Caki2 (cell line): ENCODE results near the gene FBLN7. TPM values are rescaled to one million over a fixed set of nuclear protein-coding genes. Genes with fewer than 3 reads are reported as not detected.
A peak's percentile ranks its signal among the peaks of the same experiment; 100 is the strongest.
"Not testable (repeated sequence)": the region's sequence is repeated elsewhere in the genome, so short reads cannot be mapped to it uniquely, and the experiment has no call there.

Source experiments
- DNase-seq: peaks from one replicate; pipeline ENCODE4 v3.0.0-alpha.2; 2015; ENCODE audit warnings: low read depth
- in situ Hi-C: cut with HindIII; loops from 2 replicates; pipeline ENCODE4 v1.10.0; 2016; ENCODE audit warnings: low sequenced_read_pairs, low pct_unique_long_range_greater_than_20kb, mixed read lengths
- total RNA-seq: library from RNA; depleted of rRNA; stranded (reverse); fragments of >200 nt; shearing (Covaris generic); gene quantifications from 2 replicates; pipeline ENCODE4 v1.2.3, GENCODE V29; 2014; ENCODE audit warnings: low replicate concordance; rRNA removed

FBLN7 gene
- total RNA-seq, result 8.1 and 13.6 TPM in 2 replicates

GRCh38 chr2:112138159-112139032 is at the start of gene FBLN7:
Gene FBLN7 (plus strand): TSS chr2:112138385. CDS start chr2:112138656, 271 bp downstream.
- in situ Hi-C loops, result no loop called here
- DNase-seq, result peak; percentile 29

GRCh38 chr2:112089375-112089774 is 48.8 kb upstream of the FBLN7 start:
- no peak for DNase-seq
- in situ Hi-C loops, result no loop called here

GRCh38 chr2:112092286-112093041 is 45.7 kb upstream of the FBLN7 start:
- DNase-seq, result no peak
- in situ Hi-C loops, result no loop called here

- no peak for DNase-seq
- in situ Hi-C loops, result no loop called here
These were observed 45.0 kb upstream of the FBLN7 start for GRCh38 chr2:112093216-112093615.

- no peak for DNase-seq
These were observed 42.5 kb upstream of the FBLN7 start for GRCh38 chr2:112095681-112096080.

GRCh38 chr2:112096098-112096497 is 42.1 kb upstream of the FBLN7 start:
- in situ Hi-C loops, result no loop called here
- DNase-seq, result no peak

More at GRCh38 chr2:112095681-112096080, 42.5 kb upstream of the FBLN7 start:
- in situ Hi-C loops, result no loop called here

- no peak for DNase-seq
- in situ Hi-C loops, result no loop called here
These were observed 29.9 kb upstream of the FBLN7 start for GRCh38 chr2:112108178-112108832.

GRCh38 chr2:112109278-112109677 is 28.9 kb upstream of the FBLN7 start:
- in situ Hi-C loops, result no loop called here
- no peak for DNase-seq

- no peak for DNase-seq
- in situ Hi-C loops, result no loop called here
These were observed 27.2 kb upstream of the FBLN7 start for GRCh38 chr2:112110966-112111365.

GRCh38 chr2:112113354-112113753 is 24.8 kb upstream of the FBLN7 start:
- in situ Hi-C loops, DNase-seq: not testable (repeated sequence)

- no peak for DNase-seq
- in situ Hi-C loops, result no loop called here
These were observed 20.0 kb upstream of the FBLN7 start for GRCh38 chr2:112118148-112118547.

GRCh38 chr2:112121682-112122254 is 16.4 kb upstream of the FBLN7 start:
- in situ Hi-C loops, result no loop called here
- peak; percentile 49 for DNase-seq

- no peak for DNase-seq
- in situ Hi-C loops, result no loop called here
These were observed 9.1 kb upstream of the FBLN7 start for GRCh38 chr2:112129060-112129459.

GRCh38 chr2:112133344-112133743 is 4.8 kb upstream of the FBLN7 start:
- DNase-seq, result no peak
- in situ Hi-C loops, result no loop called here

- no peak for DNase-seq
- in situ Hi-C loops, result no loop called here
These were observed 4.1 kb upstream of the FBLN7 start for GRCh38 chr2:112134120-112134519.

- DNase-seq, result no peak
- in situ Hi-C loops, result no loop called here
These were observed 2.1 kb upstream of the FBLN7 start for GRCh38 chr2:112136096-112136495.

GRCh38 chr2:112137516-112138158 is 548 bp upstream of the FBLN7 start:
- no peak for DNase-seq
- in situ Hi-C loops, result no loop called here

- in situ Hi-C loops, result not testable (repeated sequence)
- peak; percentile 23 for DNase-seq
These were observed 939 bp downstream of the FBLN7 start for GRCh38 chr2:112139033-112139614.
